Uterus (tissue), 2 donors: ENCODE data around the gene ZNF652.

Experiments used
- POLR2A ChIP-seq, 2 donors: fragments of 450-650 bp; IDR thresholded peaks; one replicate each; pipeline ENCODE4 v1.6.1; 2016; ENCODE audit warnings: antibody characterized with exemption in 2 of 2, mild to moderate bottlenecking in 1 of 2, moderate library complexity in 1 of 2
- TF ChIP-seq, protein P1 (sequence below), 4 experiments: fragments of 200-600 bp in 2 of 4; fragments of 450-650 bp in 2 of 4; sonication (generic) in 2 of 4; IDR thresholded peaks; one replicate each; pipeline ENCODE4 v1.5.1; 2016 to 2019; ENCODE audit warnings: antibody characterized with exemption in 4 of 4, mild to moderate bottlenecking in 2 of 4, moderate library complexity in 1 of 4

GRCh38 chr17:49278076-49278475, 84.0 kb downstream of the ZNF652 start:
- TF ChIP-seq, protein P1, sequence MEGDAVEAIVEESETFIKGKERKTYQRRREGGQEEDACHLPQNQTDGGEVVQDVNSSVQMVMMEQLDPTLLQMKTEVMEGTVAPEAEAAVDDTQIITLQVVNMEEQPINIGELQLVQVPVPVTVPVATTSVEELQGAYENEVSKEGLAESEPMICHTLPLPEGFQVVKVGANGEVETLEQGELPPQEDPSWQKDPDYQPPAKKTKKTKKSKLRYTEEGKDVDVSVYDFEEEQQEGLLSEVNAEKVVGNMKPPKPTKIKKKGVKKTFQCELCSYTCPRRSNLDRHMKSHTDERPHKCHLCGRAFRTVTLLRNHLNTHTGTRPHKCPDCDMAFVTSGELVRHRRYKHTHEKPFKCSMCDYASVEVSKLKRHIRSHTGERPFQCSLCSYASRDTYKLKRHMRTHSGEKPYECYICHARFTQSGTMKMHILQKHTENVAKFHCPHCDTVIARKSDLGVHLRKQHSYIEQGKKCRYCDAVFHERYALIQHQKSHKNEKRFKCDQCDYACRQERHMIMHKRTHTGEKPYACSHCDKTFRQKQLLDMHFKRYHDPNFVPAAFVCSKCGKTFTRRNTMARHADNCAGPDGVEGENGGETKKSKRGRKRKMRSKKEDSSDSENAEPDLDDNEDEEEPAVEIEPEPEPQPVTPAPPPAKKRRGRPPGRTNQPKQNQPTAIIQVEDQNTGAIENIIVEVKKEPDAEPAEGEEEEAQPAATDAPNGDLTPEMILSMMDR (IDR thresholded peaks at IDR 0.05): no peak
- no peak for TF ChIP-seq POLR2A (IDR thresholded peaks at IDR 0.05)
